ENCODE data around the gene PIK3CA.

The PIK3CA gene

DNA sequence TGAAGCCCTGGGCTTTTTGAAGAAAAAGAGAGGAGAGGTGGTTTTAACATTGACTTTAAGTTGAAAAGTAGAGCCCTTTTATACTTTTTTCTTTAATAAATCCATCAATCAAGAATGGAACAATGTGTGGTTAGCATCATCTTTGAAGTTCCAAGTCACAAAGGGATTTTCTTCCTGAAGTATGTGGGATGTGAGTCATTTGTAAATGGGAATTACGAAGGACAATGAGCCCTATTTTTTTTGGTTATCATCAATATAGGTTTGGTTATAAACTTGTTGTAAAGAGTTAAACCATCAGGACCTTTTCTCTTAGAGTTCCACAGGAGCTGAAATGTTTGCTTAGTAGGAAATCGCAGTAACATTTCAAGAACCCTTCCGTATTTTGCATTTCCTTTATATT lies 38.3 kb downstream of the PIK3CA start:
- Histone ChIP-seq H3K27ac (ENCODE audit: low read length) (no peak overlapping the region), H3K9ac (ENCODE audit: low read depth, low read length) (no peak overlapping the region), H3K9me3 (ENCODE audit: insufficient read depth, low read length, severe bottlenecking) (no peaks in the 10 kb centered on the region), H3K27me3 (ENCODE audit: insufficient read depth, low read length, poor library complexity) (no peaks in the 10 kb centered on the region), H3K36me3 (ENCODE audit: insufficient read depth, low read length) (no peaks in the 10 kb centered on the region), H3K79me2 (ENCODE audit: insufficient read depth, low read length) (peaks cover 94% of the 10 kb centered on the region), H3K4me2 (ENCODE audit: insufficient read depth, low read length) (no peak overlapping the region), H3K4me3 (ENCODE audit: low read depth in 1 of 2, low read length in 2 of 2) (no peak overlapping the region), H2AFZ (ENCODE audit: low read depth, low read length) (no peak overlapping the region), H3K4me1 (ENCODE audit: insufficient read depth, low read length) (no peaks in the 10 kb centered on the region), H4K20me1 (ENCODE audit: insufficient read depth, low read length) (peaks cover 55% of the 10 kb centered on the region)
- DNase-seq (no peak), ATAC-seq (ENCODE audit: insufficient read depth, low read depth) (no peak)
- TF ChIP-seq, protein P1, sequence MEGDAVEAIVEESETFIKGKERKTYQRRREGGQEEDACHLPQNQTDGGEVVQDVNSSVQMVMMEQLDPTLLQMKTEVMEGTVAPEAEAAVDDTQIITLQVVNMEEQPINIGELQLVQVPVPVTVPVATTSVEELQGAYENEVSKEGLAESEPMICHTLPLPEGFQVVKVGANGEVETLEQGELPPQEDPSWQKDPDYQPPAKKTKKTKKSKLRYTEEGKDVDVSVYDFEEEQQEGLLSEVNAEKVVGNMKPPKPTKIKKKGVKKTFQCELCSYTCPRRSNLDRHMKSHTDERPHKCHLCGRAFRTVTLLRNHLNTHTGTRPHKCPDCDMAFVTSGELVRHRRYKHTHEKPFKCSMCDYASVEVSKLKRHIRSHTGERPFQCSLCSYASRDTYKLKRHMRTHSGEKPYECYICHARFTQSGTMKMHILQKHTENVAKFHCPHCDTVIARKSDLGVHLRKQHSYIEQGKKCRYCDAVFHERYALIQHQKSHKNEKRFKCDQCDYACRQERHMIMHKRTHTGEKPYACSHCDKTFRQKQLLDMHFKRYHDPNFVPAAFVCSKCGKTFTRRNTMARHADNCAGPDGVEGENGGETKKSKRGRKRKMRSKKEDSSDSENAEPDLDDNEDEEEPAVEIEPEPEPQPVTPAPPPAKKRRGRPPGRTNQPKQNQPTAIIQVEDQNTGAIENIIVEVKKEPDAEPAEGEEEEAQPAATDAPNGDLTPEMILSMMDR (IDR thresholded peaks at IDR 0.05; ENCODE audit: borderline replicate concordance, extremely low read depth, low read length, poor library complexity, severe bottlenecking) = no peak
- no peak for TF ChIP-seq EZH2 (IDR thresholded peaks at IDR 0.05; ENCODE audit: borderline replicate concordance, low read depth, low read length, severe bottlenecking)

DNA sequence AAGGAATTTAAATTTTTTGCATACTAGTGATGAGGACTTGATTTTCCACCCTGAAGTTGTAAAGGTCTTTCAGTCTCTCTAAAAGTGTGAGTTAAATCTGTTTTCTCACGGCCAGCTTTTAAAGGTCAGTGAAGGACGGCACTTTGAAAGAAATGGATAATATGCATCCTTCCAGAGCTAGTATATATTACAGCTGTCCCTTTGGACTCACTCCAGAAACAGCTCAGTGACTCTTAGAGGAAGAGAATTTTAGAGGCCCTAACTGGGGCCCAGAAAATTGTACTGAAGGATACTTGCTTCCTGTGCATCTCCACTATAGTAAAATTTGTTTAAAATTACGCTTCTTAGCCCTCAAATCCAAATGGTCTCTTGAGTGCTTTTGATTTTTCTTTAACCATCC lies 41.6 kb downstream of the PIK3CA start:
- Histone ChIP-seq H3K4me1 (ENCODE audit: insufficient read depth, low read length) (peaks cover 19% of the 10 kb centered on the region), H2AFZ (ENCODE audit: low read depth, low read length) (no peak overlapping the region), H4K20me1 (ENCODE audit: insufficient read depth, low read length) (peaks cover 54% of the 10 kb centered on the region), H3K27ac (ENCODE audit: low read length) (no peak overlapping the region), H3K36me3 (ENCODE audit: insufficient read depth, low read length) (no peaks in the 10 kb centered on the region), H3K27me3 (ENCODE audit: insufficient read depth, low read length, poor library complexity) (no peaks in the 10 kb centered on the region), H3K4me2 (ENCODE audit: insufficient read depth, low read length) (no peak overlapping the region), H3K9ac (ENCODE audit: low read depth, low read length) (no peak overlapping the region), H3K79me2 (ENCODE audit: insufficient read depth, low read length) (peaks cover 89% of the 10 kb centered on the region), H3K4me3 (ENCODE audit: low read depth in 1 of 2, low read length in 2 of 2) (no peak overlapping the region), H3K9me3 (ENCODE audit: insufficient read depth, low read length, severe bottlenecking) (no peaks in the 10 kb centered on the region)
- TF ChIP-seq, protein P1 (IDR thresholded peaks at IDR 0.05; ENCODE audit: borderline replicate concordance, extremely low read depth, low read length, poor library complexity, severe bottlenecking) = no peak
- no peak for TF ChIP-seq EZH2 (IDR thresholded peaks at IDR 0.05; ENCODE audit: borderline replicate concordance, low read depth, low read length, severe bottlenecking)
- DNase-seq (no peak), ATAC-seq (ENCODE audit: insufficient read depth, low read depth) (no peak)

DNA sequence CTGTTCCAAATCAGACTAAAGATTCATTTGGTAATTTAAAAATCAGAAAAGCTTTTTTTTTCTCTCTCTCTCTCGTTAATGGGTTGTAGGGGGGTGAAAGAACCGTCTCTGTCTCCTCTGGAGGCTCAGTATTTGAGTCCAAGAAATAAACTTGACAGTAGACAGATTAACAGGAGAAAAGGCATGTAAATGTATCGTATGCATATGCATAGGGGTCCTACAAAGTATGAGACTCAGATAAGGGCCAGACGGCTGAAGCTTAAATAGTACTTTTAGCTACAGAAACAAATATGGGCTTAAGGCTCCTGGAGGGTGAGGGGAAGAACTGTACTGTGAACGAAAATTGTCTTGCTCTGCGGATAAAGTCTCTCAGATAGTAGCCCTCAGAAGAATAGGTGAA lies 42.4 kb downstream of the PIK3CA start:
- no peaks in the 10 kb centered on the region for H3K36me3 ChIP-seq (ENCODE audit: insufficient read depth, low read length)
- H3K4me1 ChIP-seq (ENCODE audit: insufficient read depth, low read length) = peaks cover 27% of the 10 kb centered on the region
- peaks cover 89% of the 10 kb centered on the region for H3K79me2 ChIP-seq (ENCODE audit: insufficient read depth, low read length)
- H3K27ac ChIP-seq (ENCODE audit: low read length) = no peak overlapping the region
- H3K27me3 ChIP-seq (ENCODE audit: insufficient read depth, low read length, poor library complexity) = no peaks in the 10 kb centered on the region
- TF ChIP-seq, protein P1 (IDR thresholded peaks at IDR 0.05; ENCODE audit: borderline replicate concordance, extremely low read depth, low read length, poor library complexity, severe bottlenecking) = no peak
- no peak for TF ChIP-seq EZH2 (IDR thresholded peaks at IDR 0.05; ENCODE audit: borderline replicate concordance, low read depth, low read length, severe bottlenecking)
- no peak overlapping the region for H3K4me3 ChIP-seq (ENCODE audit: low read depth in 1 of 2, low read length in 2 of 2)
- no peaks in the 10 kb centered on the region for H3K9me3 ChIP-seq (ENCODE audit: insufficient read depth, low read length, severe bottlenecking)
- H3K9ac ChIP-seq (ENCODE audit: low read depth, low read length) = no peak overlapping the region
- H2AFZ ChIP-seq (ENCODE audit: low read depth, low read length) = no peak overlapping the region
- no peak overlapping the region for H3K4me2 ChIP-seq (ENCODE audit: insufficient read depth, low read length)
- ATAC-seq (ENCODE audit: insufficient read depth, low read depth) = no peak
- DNase-seq = no peak
- H4K20me1 ChIP-seq (ENCODE audit: insufficient read depth, low read length) = peaks cover 53% of the 10 kb centered on the region

DNA sequence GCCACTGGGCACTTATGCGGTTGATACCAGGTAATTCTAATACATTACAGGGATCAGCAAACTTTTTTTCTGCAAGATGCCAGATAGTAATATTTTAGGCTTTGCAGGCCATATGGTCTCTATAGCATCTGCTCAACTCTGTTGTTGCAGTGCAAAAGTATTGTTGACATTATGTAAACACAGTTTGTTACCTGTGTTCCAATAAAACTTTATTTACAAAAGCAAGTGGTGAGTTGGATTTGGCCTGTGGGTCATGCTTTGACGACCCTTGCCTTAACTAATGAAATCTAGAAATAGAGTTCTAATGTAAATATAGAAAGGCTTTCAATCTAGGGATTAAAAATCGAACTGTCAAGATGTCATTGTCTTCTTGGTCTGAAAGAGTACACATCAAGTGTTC lies 44.4 kb downstream of the PIK3CA start:
- Histone ChIP-seq H2AFZ (ENCODE audit: low read depth, low read length) (no peak overlapping the region), H3K9me3 (ENCODE audit: insufficient read depth, low read length, severe bottlenecking) (no peaks in the 10 kb centered on the region), H3K27ac (ENCODE audit: low read length) (no peak overlapping the region), H3K36me3 (ENCODE audit: insufficient read depth, low read length) (no peaks in the 10 kb centered on the region), H3K9ac (ENCODE audit: low read depth, low read length) (no peak overlapping the region), H4K20me1 (ENCODE audit: insufficient read depth, low read length) (peaks cover 56% of the 10 kb centered on the region), H3K4me2 (ENCODE audit: insufficient read depth, low read length) (no peak overlapping the region), H3K79me2 (ENCODE audit: insufficient read depth, low read length) (peaks cover 87% of the 10 kb centered on the region), H3K27me3 (ENCODE audit: insufficient read depth, low read length, poor library complexity) (no peaks in the 10 kb centered on the region), H3K4me3 (ENCODE audit: low read depth in 1 of 2, low read length in 2 of 2) (no peak overlapping the region), H3K4me1 (ENCODE audit: insufficient read depth, low read length) (peaks cover 40% of the 10 kb centered on the region)
- ATAC-seq (ENCODE audit: insufficient read depth, low read depth) = no peak
- TF ChIP-seq, protein P1 (IDR thresholded peaks at IDR 0.05; ENCODE audit: borderline replicate concordance, extremely low read depth, low read length, poor library complexity, severe bottlenecking) = no peak
- TF ChIP-seq EZH2 (IDR thresholded peaks at IDR 0.05; ENCODE audit: borderline replicate concordance, low read depth, low read length, severe bottlenecking) = no peak
- DNase-seq = no peak

Data from DND-41 (cell line).